ENCODE results near the gene SPNS2.

The SPNS2 gene

GRCh38 chr17:4520060-4520893 lies 21.6 kb downstream of the SPNS2 start:
- no peak for DNase-seq

- no peak for DNase-seq
Measured at GRCh38 chr17:4520894-4521600, 22.4 kb downstream of the SPNS2 start.

GRCh38 chr17:4522661-4523060 lies 24.0 kb downstream of the SPNS2 start:
- DNase-seq: no peak

- no peak for DNase-seq
Measured at GRCh38 chr17:4523946-4524345, 25.3 kb downstream of the SPNS2 start.

GRCh38 chr17:4525691-4526397 lies 27.2 kb downstream of the SPNS2 start:
- DNase-seq: no peak

- no peak for DNase-seq
Measured at GRCh38 chr17:4527134-4527533, 28.5 kb downstream of the SPNS2 start.

GRCh38 chr17:4527566-4528125 lies 29.0 kb downstream of the SPNS2 start:
- peak in 1 of 51 donors; percentile 30 for DNase-seq

- no peak for DNase-seq
Measured at GRCh38 chr17:4529533-4530152, 31.0 kb downstream of the SPNS2 start.

GRCh38 chr17:4530799-4531730 lies 32.4 kb downstream of the SPNS2 start:
- DNase-seq: peak in 4 of 51 donors; percentile 15 to 36 (median 25)

GRCh38 chr17:4531988-4532736 lies 33.5 kb downstream of the SPNS2 start:
- DNase-seq: no peak

GRCh38 chr17:4532860-4533522 lies 34.3 kb downstream of the SPNS2 start:
- no peak for DNase-seq

- DNase-seq: peak in 50 of 51 donors; percentile 16 to 96 (median 86)
Measured at GRCh38 chr17:4533523-4534504, 35.1 kb downstream of the SPNS2 start.

- DNase-seq: peak in 12 of 51 donors; percentile 50 to 88 (median 66)
Measured at GRCh38 chr17:4534515-4534914, 35.8 kb downstream of the SPNS2 start.

GRCh38 chr17:4534928-4535666 lies 36.4 kb downstream of the SPNS2 start:
- DNase-seq: peak in 11 of 51 donors; percentile 22 to 70 (median 45)

- DNase-seq: peak in 2 of 51 donors; percentile 9 to 35
Measured at GRCh38 chr17:4535667-4536258, 37.1 kb downstream of the SPNS2 start.

GRCh38 chr17:4536259-4536741 lies 37.6 kb downstream of the SPNS2 start:
- peak in 14 of 51 donors; percentile 22 to 63 (median 43) for DNase-seq

All from hypothalamus (tissue), 51 donors.